ENCODE measurements around the gene CADM3.

CADM3 gene

DNA sequence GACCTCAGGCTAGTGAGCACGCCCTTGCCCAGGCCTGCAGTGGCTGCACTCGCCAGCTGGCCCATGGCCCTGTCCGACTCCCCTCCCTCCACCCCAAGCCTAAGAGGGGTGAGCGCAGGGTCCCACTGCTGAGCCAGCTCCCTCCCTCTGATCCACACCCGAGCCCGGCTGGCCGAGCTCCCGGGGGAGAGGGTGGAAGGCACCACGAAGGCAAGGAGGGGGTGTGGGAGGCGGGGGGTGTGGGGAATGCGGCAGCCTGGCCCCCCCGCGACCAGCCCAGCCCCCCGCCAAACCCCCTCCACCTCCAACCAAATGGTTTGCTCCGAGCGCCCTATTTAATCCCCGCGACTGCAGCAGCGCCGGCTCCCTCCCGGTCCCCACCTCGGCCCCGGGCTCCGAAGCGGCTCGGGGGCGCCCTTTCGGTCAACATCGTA is at the start of gene CADM3:
Gene CADM3, plus strand, starts transcription at position 362 of the 434 bp plus-strand sequence. CDS start 151 bp downstream, outside the sequence.
- no peak for DNase-seq

GRCh38 chr1:159122005-159122621 is 49.3 kb upstream of the CADM3 start:
- DNase-seq: no peak

DNA sequence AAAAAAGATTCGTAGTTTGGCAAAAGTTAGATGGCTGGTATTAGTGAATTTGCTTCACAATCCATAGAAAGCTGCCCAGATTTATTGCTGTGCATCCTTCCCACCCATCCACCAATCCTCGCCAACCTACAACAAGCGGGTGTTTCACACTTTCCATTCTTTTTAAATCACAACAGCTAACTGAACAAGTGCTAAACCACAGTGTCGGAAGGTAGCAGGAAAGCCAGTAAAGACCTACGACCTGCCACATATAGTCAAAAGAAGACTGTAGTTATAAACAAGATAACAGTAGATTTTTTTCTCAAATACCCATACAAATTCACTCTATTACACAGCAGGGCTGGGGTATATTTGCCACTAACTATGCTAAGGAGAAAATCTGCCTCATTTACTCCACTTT is 47.8 kb upstream of the CADM3 start:
- DNase-seq: no peak

DNA sequence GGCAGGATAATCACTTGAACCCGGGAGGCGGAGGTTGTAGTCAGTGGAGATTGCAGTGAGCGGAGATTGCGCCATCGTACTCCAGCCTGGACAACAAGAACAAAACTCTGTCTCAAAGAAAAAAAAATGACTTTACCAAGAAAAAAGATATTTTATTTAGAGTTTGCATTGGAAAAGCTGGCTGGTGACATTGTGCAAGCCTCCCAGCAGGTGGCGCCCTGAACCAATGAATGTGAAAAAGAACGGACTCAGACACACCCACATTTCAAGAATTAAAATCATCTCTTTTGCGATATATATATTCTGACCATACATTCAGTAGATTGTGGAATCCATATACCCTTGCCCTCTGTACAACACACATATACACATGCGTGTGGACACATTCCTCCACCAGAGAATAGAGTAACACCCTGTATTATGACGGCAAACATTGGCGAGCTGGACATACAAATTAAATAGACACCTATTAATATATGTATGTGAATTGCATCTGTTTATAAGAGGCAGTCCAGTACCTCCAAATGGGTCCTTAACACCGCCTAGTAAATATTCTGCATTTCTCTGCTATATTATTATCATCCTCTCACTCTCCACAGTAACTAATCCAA is 39.0 kb upstream of the CADM3 start:
- peak; percentile 12 for DNase-seq

DNA sequence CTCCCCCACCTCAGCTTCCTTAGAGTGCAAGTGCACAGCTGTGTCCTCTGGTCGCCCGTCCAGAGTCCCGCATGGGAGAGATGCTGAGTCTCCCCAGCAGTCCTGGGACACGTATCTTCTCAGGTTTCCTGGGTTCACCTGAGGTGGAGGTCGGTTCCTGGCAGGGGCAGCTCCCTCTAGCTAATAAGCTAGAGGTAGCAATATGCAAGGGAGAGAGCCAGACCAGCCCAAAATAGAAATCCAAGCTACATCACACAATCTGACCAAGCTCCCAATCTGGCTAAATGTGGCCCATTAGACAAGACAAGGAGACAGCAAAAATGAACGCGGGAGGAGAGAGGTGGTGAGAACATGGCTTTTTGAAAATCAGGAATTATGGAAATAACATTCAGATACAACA is 30.9 kb upstream of the CADM3 start:
- no peak for DNase-seq

- no peak for DNase-seq
Observed at GRCh38 chr1:159141584-159142390, 29.6 kb upstream of the CADM3 start.

- no peak for DNase-seq
Observed at GRCh38 chr1:159142391-159142663, 29.1 kb upstream of the CADM3 start.

- no peak for DNase-seq
Observed at GRCh38 chr1:159142726-159143510, 28.5 kb upstream of the CADM3 start.

DNA sequence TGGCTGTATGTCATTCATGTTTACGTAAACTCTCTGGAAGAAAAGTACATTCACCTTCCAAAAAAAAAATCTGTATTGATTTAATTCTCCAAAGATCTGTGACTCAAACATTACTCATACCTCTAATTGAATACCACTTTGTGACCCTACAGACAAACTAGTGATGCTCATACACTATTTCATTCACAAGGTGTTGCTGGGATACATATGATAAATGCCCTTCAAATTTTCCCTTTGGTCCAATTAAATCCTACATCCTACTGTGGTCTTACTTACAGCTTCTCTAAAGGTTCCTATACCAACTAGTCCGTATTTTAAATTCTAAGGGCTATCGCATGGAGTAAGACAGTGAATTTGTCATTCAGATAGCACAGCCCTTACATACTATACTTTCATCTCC is 26.8 kb upstream of the CADM3 start:
- no peak for DNase-seq

- no peak for DNase-seq
Observed at GRCh38 chr1:159146980-159147379, 24.4 kb upstream of the CADM3 start.

- no peak for DNase-seq
Observed at GRCh38 chr1:159152031-159152430, 19.4 kb upstream of the CADM3 start.

DNA sequence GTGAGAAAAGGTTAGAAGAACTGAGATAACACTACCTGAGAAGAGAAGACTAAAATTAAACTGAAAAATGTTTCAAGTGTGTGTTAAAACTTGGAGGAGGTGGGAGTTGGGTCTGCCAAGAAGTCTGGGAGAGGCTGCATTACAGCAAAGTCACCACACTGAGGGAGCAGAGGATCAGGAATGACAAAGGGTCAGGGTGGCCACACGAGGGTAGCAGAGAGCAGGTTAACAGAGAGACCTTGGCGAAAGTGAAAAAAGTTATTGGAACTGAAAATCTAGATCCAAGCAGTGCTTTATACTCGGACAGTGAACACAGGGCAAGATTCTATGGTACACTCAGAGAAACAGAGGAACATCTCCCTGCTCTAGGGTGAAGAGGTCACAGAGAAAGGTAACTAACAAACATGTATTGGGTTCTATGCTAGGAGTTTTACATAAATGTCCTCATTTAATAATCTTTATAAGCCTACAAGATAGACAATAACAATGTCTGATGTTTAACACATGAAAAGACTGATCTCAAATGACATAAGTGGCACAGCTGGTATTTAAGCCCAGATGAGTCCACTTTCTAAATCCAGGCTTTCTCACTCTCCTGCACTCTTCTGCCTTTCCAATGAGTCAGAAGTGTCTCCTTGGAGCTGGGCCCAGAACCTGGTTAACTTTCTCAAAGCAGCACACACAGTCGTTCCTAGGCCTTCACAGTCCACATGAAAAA is 10.3 kb upstream of the CADM3 start:
- DNase-seq: peak; percentile 20

DNA sequence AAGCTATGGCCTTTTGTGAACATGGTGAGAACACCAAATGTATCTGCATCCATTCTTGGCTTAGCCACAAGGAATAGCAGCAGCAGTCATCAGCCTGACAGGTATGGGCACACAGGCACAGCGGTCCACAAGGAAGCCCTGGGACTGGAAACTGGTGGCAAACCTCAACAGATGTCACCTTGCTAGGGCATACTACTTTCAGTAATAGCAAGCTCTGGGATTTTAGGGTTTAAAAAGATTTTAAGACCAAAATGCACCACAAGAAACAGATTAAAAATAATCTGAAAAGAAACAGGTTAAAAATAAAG is 9.7 kb upstream of the CADM3 start:
- no peak for DNase-seq

DNA sequence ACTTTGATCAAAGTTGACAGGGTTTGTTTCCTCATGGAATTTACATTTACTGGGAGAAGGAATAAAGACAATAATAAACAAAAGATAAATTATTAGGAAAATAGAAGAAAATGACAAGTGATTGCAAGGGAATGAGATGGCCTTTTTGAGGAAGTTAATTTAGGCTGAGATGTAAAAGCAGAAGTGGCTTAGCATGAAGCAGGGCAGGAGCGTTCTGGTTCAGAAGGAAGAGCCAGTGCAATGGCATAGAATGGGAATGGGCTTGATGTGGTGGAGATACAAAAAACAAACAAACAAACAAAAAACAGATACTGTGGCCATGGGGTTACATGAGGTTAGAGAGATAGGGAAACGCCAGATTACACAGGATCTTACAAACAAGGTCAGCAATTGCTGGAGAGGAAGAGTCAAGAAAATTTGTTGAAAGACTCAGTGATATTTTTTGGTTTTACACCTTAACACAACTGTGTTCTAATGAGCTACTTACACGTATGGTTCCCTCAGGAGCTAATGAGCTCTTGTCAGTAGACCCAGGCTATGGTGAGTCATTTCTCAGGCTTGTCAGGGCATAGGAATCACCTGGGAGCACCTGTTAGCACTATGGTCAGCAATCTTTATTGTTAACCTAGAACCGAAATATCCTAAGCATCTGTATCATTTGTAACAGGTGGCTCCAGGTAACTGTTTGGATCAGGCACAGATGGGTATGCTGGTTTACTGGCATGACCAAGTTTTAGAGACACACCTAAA is 8.7 kb upstream of the CADM3 start:
- DNase-seq: no peak

DNA sequence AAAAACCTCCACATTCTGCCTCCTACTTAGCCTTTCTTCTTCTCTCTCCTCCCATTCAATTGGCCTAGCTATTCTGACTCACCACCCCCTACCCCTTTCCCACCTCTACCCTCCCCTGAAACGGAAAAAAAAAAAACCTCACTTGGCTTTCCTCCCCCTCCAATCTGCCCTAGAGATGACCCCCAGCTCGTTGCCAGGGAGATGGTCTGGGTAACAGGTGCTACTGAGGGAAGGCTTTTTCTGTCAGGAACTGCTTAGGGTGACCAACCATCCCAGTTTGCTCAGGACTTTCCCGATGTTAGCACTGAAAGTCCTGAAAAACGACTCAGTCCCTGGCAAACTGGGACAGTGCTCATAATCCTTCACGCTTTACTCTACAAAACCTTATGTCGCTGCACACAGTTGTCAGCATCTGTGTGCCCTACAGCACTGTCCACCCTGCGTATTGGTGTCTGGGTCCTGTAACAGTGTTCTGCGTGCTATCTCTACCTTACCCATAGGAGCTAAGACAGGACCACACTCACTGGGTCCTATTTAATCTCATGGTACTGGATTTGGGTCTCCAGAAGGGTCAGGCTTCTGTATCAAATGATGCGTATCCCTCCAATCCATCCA is 7.7 kb upstream of the CADM3 start:
- no peak for DNase-seq

DNA sequence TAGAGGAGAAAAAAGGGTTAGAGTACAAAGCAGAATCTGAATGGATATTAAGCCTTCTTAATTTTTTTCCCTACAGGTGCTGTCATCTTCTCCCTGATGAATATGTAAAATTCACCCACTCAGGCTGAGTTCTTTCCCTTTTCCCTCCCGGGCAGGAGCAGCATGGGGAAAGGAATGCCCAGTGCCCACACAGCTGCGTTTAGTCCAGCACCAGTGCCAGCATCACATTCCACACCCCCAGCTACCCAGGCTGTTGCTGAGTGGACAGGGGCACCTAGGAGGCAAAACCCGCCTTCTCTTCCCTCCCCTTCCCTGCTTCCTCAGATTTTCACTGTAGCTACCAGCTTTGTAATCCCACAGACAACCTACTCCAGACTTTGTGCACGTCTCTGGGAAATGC is 3.4 kb upstream of the CADM3 start:
- DNase-seq: no peak

DNA sequence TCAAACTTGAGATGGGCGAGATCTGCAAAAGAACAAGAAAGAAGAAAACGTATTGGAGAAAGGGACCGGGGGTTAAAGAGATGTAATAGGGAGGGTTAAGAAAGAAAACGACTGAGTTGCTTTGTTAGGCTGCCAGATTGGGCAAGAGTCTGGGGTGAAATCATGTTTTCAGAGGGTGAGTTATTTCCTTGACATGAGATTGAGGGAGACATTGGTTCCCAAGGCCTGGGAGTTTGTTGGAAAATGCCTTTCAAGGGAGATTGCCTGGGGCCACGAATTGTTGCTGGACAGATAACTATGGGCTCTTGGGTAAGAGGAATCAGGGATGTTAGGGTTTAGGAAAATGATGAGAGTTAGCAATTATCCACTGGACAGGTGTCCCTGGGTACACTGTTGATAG is 776 bp upstream of the CADM3 start:
- DNase-seq: no peak

DNA sequence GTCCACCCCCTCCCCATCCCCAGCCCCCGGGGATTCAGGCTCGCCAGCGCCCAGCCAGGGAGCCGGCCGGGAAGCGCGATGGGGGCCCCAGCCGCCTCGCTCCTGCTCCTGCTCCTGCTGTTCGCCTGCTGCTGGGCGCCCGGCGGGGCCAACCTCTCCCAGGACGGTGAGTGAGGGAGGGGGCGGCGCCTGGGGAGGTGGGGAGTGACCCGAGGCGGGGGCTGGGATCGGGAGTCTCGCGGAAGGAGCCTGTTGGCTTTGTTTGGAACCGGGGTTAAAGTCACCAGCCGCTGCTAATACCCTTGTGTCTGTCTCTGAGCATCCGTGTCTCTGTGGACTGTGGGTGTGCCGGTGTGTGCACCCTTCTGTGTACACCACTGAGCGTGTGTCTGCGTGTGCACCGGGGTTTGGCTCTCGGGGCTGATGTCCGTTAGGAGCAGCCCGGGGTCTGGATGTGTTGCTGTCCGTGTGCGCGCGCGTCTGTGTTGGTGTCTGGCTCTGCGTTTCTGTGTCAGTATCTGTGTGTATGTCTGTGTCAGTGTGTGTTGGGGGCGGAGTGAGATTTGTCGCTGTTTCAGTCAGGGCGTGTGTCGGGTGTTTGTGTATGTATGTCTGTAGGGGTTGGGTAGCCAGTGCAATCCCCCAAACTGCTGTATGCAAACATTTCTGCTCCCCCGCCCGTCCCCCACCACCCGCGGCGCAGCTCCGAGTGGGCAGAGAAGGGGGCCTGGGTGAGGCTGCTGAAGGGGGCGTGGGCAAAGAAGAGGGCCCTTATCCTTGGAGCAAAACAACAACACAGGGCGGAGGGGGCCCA is 480 bp downstream of the CADM3 start:
- no peak for DNase-seq

DNA sequence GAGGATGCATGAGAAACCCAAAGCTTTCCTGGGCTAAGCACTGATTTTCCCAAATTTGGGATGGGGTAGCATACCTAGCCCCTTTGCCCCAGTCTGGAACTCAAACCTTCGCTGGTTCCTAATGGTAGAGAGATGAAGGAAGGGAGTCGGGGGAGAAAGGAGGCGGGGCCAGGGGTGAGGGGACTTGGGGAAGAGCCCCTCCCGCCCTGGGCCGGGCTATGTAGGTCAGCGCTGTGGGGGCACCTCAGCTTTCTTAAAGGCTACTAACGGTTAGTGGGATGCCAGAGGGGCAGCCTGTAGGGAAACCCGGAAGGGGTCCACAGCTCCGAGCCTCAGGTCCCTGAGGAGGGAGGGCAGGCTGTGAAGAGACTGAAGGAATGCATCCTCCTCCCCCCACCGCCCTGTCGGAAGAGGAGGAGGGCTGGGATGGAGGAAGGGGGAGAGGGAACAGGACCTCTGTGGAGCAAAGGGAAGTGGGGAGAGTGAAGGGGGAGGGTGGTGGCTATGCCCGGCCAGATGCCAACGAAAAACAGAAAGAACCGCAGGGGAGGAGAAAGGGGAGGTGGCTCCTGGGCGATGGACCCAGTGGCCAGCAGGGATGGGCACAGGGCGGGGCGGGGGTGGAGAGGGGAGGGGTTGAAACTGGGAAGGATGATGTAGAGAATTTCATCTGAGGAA is 1.3 kb downstream of the CADM3 start:
- DNase-seq: no peak

DNA sequence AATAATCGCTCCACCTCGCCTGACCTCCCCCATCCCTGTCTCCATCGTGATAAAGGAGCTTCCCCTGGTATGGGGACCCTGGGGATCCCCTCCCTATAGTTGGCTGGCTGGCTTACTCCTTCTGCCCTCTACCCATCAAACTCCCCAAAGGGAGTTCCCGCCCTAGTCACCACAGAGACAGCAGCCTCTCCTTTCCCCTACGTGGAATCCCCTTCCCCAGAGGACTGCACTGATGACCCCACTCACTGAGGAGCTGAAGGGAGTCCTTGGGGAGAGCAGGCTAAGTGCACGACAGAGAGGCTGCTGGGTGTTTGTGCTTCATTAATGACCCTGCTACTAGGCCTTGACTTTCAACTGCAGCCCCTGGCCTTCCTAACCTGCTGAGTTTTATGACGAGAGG is 1.9 kb downstream of the CADM3 start:
- no peak for DNase-seq
